ENCODE measurements around the gene ELP5. TPM values are rescaled to one million over a fixed set of nuclear protein-coding genes. Genes with fewer than 3 reads are reported as not detected.
A peak's percentile ranks its signal among the peaks of the same experiment; 100 is the strongest.

Gene ELP5
- total and polyA plus RNA-seq, 2 experiments from 2014 or later = 38.3 to 41.4 TPM

GRCh38 chr17:7292194-7292593 is 40.2 kb downstream of the ELP5 start (continued):
- no peak for TF ChIP-seq ETS1 (IDR thresholded peaks at IDR 0.05)
- TF ChIP-seq REST (IDR thresholded peaks at IDR 0.05; ENCODE audit: unreplicated experiment) = no peak

DNA sequence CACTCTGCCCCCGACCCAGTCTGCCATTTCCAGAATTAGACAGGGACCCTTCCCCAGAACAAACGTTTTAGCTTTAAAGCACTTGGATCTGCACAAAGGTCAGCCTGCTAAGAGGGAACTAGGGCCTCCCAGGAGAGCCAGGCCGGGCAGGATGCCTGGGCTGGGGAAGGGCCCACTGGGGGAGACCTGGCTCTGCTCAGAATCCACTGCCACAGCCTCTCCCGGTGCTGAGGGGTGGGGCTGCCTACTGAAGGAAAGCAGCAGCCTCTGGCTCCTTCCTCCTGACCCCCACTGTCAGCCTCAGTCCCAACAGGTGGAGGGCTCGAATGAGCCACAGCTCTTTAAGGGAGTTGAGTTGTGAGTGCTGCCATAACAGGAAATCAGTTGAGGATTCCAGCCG is 40.7 kb downstream of the ELP5 start:
- no peak for TF ChIP-seq EZH2 (IDR thresholded peaks at IDR 0.05; ENCODE audit: low read depth, unreplicated experiment)
- Histone ChIP-seq H3K9me2 (ENCODE audit: insufficient read depth) (no peaks in the 10 kb centered on the region), H3K36me3 (ENCODE audit: insufficient read depth) (no peaks in the 10 kb centered on the region), H3K4me2 (peak overlapping the region; percentile 17; the same call in 1 of the 2 replicates), H3K4me3 (peak overlapping the region; percentile 61; the same call in 1 of the 2 replicates), H3K27me3 (ENCODE audit: insufficient read depth) (peaks cover 18% of the 10 kb centered on the region), H3K4me1 (ENCODE audit: insufficient read depth) (peaks cover 21% of the 10 kb centered on the region), H3K79me2 (replicated peaks; ENCODE audit: insufficient read depth) (no peaks in the 10 kb centered on the region), H2AFZ (no peak overlapping the region), H3K27ac (ENCODE audit: low read depth) (no peak overlapping the region), H4K20me1 (replicated peaks; ENCODE audit: insufficient read depth) (peaks cover 4% of the 10 kb centered on the region; the same call in 1 of the 2 replicates), H3F3A (replicated peaks; ENCODE audit: low read depth) (peaks cover 23% of the 10 kb centered on the region)
- DNase-seq (ENCODE audit: low spot score) = no peak
- no peak overlapping the region for H3K27ac Mint-ChIP-seq
- ATAC-seq = no peak
- H3K4me1 Mint-ChIP-seq = peaks cover 37% of the 10 kb centered on the region
- H3K9me3 Mint-ChIP-seq = peaks cover 9% of the 10 kb centered on the region; the same call in 1 of the 3 replicates
- H3K36me3 Mint-ChIP-seq (ENCODE audit: low read depth) = peaks cover 11% of the 10 kb centered on the region; the same call in 2 of the 3 replicates
- H3K27me3 Mint-ChIP-seq (ENCODE audit: insufficient read depth, low read depth, poor library complexity) = peaks cover 30% of the 10 kb centered on the region
- peak overlapping the region; percentile 77 for H3K4me3 Mint-ChIP-seq

GRCh38 chr17:7293159-7293558 is 41.1 kb downstream of the ELP5 start:
- peaks cover 6% of the 10 kb centered on the region; the same call in 2 of the 3 replicates for H3K36me3 Mint-ChIP-seq (ENCODE audit: low read depth)
- DNase-seq (ENCODE audit: low spot score) (no peak), ATAC-seq (no peak)
- Histone ChIP-seq H3K9me2 (ENCODE audit: insufficient read depth) (no peaks in the 10 kb centered on the region), H3K27me3 (ENCODE audit: insufficient read depth) (peaks cover 18% of the 10 kb centered on the region), H3K4me3 (peak overlapping the region; percentile 61), H3K79me2 (replicated peaks; ENCODE audit: insufficient read depth) (no peaks in the 10 kb centered on the region), H3K4me1 (ENCODE audit: insufficient read depth) (peaks cover 21% of the 10 kb centered on the region), H3F3A (replicated peaks; ENCODE audit: low read depth) (peaks cover 23% of the 10 kb centered on the region), H2AFZ (no peak overlapping the region), H4K20me1 (replicated peaks; ENCODE audit: insufficient read depth) (peaks cover 4% of the 10 kb centered on the region; the same call in 1 of the 2 replicates), H3K4me2 (peak overlapping the region; percentile 88), H3K27ac (ENCODE audit: low read depth) (no peak overlapping the region), H3K36me3 (ENCODE audit: insufficient read depth) (no peaks in the 10 kb centered on the region)
- TF ChIP-seq REST (IDR thresholded peaks at IDR 0.05; ENCODE audit: unreplicated experiment) (no peak), ZNF114 (CRISPR knock-in tag; IDR thresholded peaks at IDR 0.05) (no peak), ZNF331 (CRISPR knock-in tag; IDR thresholded peaks at IDR 0.05; ENCODE audit: low read depth) (no peak), EZH2phosphoT487 (IDR thresholded peaks at IDR 0.05; ENCODE audit: unreplicated experiment) (no peak), POLR2AphosphoS5 (IDR thresholded peaks at IDR 0.05; ENCODE audit: low read depth) (no peak), EZH2 (IDR thresholded peaks at IDR 0.05; ENCODE audit: low read depth, unreplicated experiment) (no peak), NANOG (IDR thresholded peaks at IDR 0.05; ENCODE audit: borderline replicate concordance) (no peak), ETS1 (IDR thresholded peaks at IDR 0.05) (no peak)
- TF ChIP-seq, protein P1, sequence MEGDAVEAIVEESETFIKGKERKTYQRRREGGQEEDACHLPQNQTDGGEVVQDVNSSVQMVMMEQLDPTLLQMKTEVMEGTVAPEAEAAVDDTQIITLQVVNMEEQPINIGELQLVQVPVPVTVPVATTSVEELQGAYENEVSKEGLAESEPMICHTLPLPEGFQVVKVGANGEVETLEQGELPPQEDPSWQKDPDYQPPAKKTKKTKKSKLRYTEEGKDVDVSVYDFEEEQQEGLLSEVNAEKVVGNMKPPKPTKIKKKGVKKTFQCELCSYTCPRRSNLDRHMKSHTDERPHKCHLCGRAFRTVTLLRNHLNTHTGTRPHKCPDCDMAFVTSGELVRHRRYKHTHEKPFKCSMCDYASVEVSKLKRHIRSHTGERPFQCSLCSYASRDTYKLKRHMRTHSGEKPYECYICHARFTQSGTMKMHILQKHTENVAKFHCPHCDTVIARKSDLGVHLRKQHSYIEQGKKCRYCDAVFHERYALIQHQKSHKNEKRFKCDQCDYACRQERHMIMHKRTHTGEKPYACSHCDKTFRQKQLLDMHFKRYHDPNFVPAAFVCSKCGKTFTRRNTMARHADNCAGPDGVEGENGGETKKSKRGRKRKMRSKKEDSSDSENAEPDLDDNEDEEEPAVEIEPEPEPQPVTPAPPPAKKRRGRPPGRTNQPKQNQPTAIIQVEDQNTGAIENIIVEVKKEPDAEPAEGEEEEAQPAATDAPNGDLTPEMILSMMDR (conservative IDR thresholded peaks at IDR 0.05; ENCODE audit: low read depth in 2 of 2) = no peak
- peaks cover 9% of the 10 kb centered on the region; the same call in 1 of the 3 replicates for H3K9me3 Mint-ChIP-seq
- H3K27ac Mint-ChIP-seq = no peak overlapping the region
- H3K4me1 Mint-ChIP-seq = peaks cover 35% of the 10 kb centered on the region
- peaks cover 34% of the 10 kb centered on the region for H3K27me3 Mint-ChIP-seq (ENCODE audit: insufficient read depth, low read depth, poor library complexity)
- H3K4me3 Mint-ChIP-seq = peak overlapping the region; percentile 77

Data from GM23338 (cell line).